ENCODE results near the gene PXK. TPM values are rescaled to one million over a fixed set of nuclear protein-coding genes. Genes with fewer than 3 reads are reported as not detected.
"Not testable (repeated sequence)": the region's sequence is repeated elsewhere in the genome, so short reads cannot be mapped to it uniquely, and the experiment has no call there.

PXK gene
- total RNA-seq, 1 experiment from 2014 or later: 12.9 TPM

DNA sequence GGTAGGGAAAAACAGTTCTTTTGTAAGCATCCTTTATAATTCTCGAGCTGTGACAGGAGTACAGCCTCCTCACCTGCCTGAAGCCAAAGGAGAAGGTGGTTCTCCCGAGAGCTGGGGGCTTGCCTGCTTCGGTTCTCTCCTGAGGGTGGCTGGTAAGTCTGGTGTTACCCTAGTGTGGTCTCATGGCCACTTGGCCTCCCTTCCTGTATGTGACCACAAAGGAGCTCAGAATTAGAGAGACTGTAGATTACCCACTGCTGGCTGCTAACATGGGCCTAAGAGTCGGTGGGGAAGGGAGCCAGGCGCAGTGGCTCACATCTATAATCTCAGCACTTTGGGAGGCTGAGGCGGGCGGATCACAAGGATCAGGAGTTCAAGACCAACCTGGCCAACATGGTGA, 88.3 kb downstream of the PXK start:
- H3K36me3 ChIP-seq (replicated peaks; ENCODE audit: control insufficient read depth, insufficient read depth, low read length): peaks cover 2% of the 10 kb centered on the region
- H3K4me3 ChIP-seq (ENCODE audit: insufficient read depth, low read depth, low read length): no peak overlapping the region
- no peak for DNase-seq
- no peaks in the 10 kb centered on the region for H3K27me3 ChIP-seq (ENCODE audit: control insufficient read depth, insufficient read depth, low read length)

DNA sequence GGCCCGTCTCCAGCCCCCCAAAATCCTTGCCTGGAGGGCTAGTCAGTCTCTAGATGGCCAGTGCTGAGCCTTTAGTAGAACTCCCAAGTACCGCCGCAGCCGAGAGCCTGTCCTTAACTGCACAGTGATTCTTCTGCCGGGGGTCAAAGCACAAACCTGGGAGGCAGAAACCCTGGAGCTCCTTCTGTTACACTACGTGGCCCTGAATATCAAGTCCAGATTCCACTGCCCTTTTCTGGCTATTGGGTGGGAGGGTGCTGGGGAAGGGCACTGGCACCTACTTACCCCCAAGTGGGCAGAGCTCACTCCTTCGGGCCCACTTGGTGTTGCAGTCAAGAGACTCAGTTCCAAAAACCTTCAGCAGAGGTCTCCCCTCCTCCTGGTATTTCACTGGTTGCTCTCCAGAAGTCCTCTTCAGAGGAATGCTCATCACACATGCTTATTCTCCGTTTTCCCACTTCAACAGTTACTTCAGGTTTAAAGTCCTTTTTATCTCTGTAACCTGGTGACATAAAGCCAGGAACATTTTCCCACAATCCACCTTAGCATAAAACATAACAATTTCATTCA, 90.1 kb downstream of the PXK start:
- peaks cover 8% of the 10 kb centered on the region for H3K36me3 ChIP-seq (replicated peaks; ENCODE audit: control insufficient read depth, insufficient read depth, low read length)
- DNase-seq: peak; percentile 30
- no peaks in the 10 kb centered on the region for H3K27me3 ChIP-seq (ENCODE audit: control insufficient read depth, insufficient read depth, low read length)
- H3K4me3 ChIP-seq (ENCODE audit: insufficient read depth, low read depth, low read length): no peak overlapping the region

DNA sequence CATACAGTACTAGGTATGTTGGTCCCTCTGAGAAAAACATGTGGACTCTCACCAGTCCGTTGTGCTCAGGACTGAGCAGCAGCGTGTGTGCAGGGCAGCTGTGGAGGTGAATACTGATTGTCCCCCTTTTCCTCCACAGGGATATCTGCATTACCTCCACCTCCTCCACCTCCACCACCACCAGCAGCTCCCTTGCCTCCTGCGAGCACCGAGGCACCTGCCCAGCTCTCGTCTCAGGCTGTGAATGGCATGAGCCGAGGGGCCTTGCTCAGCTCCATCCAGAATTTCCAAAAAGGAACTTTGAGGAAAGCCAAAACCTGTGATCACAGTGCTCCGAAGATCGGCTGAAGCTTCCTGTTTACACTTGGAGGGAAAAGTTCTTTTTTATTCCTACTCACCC, 91.9 kb downstream of the PXK start:
- DNase-seq: no peak
- H3K4me3 ChIP-seq (ENCODE audit: insufficient read depth, low read depth, low read length): no peak overlapping the region
- H3K36me3 ChIP-seq (replicated peaks; ENCODE audit: control insufficient read depth, insufficient read depth, low read length): peaks cover 23% of the 10 kb centered on the region
- no peaks in the 10 kb centered on the region for H3K27me3 ChIP-seq (ENCODE audit: control insufficient read depth, insufficient read depth, low read length)

DNA sequence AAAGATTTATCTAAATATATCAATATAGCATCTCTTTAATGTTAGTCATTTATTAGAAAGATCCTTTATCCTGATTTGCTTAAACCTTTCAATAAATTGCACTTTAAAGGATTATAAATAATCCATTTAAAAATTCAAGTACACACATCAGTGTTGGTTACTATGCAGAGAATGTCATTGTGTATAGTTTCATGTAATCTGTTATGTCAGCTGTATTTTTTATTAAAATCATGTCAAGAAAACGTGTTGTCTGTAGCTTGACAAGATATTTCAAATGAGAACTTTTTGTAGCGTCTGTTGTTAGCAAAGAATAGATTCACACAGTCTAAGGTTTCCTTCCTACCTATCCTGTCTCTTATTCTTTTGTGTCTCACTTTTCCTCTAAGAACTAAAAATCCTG, 93.1 kb downstream of the PXK start:
- Histone ChIP-seq H3K4me3 (ENCODE audit: insufficient read depth, low read depth, low read length) (no peak overlapping the region), H3K36me3 (replicated peaks; ENCODE audit: control insufficient read depth, insufficient read depth, low read length) (peaks cover 34% of the 10 kb centered on the region), H3K27me3 (ENCODE audit: control insufficient read depth, insufficient read depth, low read length) (no peaks in the 10 kb centered on the region)
- DNase-seq: no peak

DNA sequence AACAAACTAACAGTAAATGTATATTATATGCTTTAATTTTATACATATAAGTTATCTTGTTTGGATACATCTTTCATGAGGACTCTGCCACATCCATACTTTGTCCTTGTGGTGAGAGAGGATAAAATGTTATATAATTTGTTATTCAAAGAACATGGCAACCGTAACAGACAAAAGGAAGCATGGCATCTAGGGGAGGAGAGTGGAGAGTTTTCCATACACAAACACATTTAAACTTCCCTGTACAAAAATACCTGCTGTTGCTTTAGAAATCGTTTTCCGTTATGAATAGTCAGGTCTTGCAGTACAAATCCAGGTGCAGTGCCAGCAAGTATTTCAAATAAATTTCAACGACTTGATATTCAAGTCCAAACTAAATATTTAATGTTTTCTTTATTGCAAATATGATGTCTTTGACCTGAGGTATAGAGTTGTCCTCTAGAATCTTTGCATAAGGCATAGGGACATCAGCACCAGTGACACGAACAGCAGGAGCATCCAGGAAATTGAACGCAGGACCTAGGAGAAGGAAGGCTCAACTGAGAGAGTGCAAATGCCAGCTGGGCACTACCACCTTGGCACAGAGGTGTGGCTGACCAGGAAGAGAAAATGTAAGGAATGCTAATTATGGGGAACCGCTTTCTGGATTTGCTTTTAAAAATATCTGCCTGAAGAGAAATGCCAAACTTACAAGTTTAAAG, 95.1 kb downstream of the PXK start:
- peaks cover 43% of the 10 kb centered on the region for H3K36me3 ChIP-seq (replicated peaks; ENCODE audit: control insufficient read depth, insufficient read depth, low read length)
- no peak overlapping the region for H3K4me3 ChIP-seq (ENCODE audit: insufficient read depth, low read depth, low read length)
- no peak for DNase-seq
- H3K27me3 ChIP-seq (ENCODE audit: control insufficient read depth, insufficient read depth, low read length): no peaks in the 10 kb centered on the region

DNA sequence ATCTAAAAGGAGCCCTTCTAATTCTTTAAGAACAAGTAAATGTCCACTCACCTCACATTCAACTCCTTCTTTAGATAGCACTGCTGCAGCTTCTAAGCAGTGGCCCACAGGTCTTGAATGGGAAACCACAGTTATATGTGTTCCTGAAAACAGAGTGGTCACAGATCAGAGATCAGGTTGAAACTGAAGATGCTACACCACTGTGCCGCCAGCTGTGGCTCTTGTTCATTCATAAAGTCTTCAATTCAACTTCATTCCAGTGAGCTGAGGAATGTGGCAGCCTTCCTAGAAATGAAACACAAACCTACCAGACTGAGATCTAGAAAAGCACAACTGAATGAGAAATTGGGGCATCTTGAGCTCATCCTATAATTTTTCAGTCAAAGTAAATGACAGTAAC, 97.0 kb downstream of the PXK start:
- H3K27me3 ChIP-seq (ENCODE audit: control insufficient read depth, insufficient read depth, low read length): no peaks in the 10 kb centered on the region
- peaks cover 43% of the 10 kb centered on the region for H3K36me3 ChIP-seq (replicated peaks; ENCODE audit: control insufficient read depth, insufficient read depth, low read length)
- no peak overlapping the region for H3K4me3 ChIP-seq (ENCODE audit: insufficient read depth, low read depth, low read length)
- DNase-seq: no peak

DNA sequence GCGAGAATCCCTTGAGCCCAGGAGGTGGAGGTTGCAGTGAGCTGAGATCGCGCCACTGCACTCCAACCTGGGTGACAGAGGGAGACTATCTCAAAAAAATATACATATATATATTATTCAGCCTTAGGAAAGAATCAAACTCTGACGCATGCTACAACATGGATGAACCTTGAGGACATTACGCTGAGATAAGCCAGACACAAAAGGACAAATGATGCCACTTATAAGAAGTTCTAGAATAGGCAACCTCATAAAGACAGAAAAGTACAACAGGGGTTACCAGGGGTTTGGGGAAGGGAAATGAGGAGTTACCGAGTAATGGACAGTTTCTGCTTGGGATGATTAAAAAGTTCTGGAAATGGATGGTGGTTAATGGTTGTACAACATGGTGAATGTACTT, 100.2 kb downstream of the PXK start:
- peaks cover 36% of the 10 kb centered on the region for H3K36me3 ChIP-seq (replicated peaks; ENCODE audit: control insufficient read depth, insufficient read depth, low read length)
- DNase-seq: no peak
- peak overlapping the region; percentile 91 for H3K4me3 ChIP-seq (ENCODE audit: insufficient read depth, low read depth, low read length)
- no peaks in the 10 kb centered on the region for H3K27me3 ChIP-seq (ENCODE audit: control insufficient read depth, insufficient read depth, low read length)

DNA sequence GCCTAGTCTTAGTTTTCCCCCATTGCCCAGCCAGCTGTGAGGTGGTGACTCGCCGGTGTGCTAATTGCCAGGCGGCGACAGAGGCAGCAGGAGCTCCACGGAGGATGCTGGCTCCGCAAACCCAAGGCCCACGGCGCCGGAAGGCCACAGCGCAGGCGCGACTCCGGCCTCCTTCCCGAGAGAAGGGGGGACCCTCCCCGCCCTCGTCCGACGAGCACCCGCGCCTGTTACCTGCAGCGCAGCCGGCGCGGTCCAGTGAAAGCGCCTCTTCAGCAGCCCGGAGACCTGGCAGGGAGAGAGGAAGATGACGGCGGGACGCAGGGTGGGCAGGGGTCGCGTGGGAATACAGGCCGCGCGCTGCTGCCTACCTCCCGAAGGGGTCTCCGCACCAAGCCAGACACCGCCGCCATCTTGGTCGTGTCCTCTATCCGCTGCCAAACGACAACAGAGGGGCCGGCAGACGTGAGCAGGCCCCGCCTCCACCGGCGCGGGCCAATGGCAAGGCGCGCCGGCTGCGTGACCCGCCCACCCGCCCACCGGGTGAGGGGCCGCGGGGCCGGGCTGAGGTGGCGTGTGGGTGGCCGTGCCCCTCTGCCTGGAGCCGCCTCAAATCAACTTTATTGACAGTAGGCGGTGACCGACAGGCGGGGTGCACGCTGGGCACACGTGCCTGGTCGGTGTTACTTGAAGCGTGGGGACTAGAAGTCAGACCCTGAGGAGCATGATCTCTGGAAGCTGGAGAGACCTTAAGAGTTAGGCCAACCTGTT, 100.9 kb downstream of the PXK start, which contains the start of gene PDHB:
Gene PDHB, minus strand, starts transcription at position 433 of the 768 bp plus-strand sequence. Its CDS starts 23 bp downstream, at position 410.
- no peaks in the 10 kb centered on the region for H3K27me3 ChIP-seq (ENCODE audit: control insufficient read depth, insufficient read depth, low read length)
- H3K36me3 ChIP-seq (replicated peaks; ENCODE audit: control insufficient read depth, insufficient read depth, low read length): peaks cover 29% of the 10 kb centered on the region

DNA sequence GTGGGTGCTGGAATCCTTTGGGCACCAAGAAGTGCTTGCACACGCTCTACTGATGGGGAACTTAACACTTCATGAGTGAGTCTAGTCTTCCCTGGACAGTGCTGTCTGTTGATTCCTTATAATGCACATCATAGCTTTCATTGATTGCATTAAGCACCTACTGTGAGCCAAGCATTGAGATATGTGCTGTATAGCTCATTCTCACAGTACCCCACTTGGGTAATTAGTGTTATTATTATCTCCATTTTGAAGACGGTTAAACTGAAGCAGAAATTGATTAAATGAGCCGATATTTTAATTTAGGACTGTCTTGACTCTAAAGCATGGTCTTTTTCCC, 101.4 kb downstream of the PXK start:
- H3K4me3 ChIP-seq (ENCODE audit: insufficient read depth, low read depth, low read length): peak overlapping the region; percentile 8; the same call in 1 of the 2 replicates
- peaks cover 25% of the 10 kb centered on the region for H3K36me3 ChIP-seq (replicated peaks; ENCODE audit: control insufficient read depth, insufficient read depth, low read length)
- no peaks in the 10 kb centered on the region for H3K27me3 ChIP-seq (ENCODE audit: control insufficient read depth, insufficient read depth, low read length)
- DNase-seq: no peak

More for the DNA sequence above, 100.9 kb downstream of the PXK start, which contains the start of gene PDHB:
- DNase-seq: peak; percentile 99
- peak within 1 kb of the TSS; percentile 91 for H3K4me3 ChIP-seq (ENCODE audit: insufficient read depth, low read depth, low read length)

DNA sequence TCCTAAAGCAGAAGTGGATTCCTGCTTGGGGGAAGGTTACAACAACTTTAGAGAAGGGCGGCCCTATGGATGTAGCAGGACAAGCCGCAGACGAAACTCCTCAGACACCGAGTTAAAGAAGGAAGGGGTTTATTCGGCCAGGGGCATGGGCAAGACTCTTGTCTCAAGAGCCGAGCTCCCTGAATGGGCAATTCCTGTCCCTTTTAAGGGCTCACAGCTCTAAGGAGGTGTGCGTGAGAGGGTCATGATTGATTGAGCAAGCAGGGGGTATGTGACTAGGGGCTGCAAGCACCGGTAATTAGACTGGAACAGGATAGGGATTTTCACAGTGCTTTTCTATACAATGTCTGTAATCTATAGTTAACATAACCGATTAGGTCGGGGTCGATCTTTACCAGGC, 101.8 kb downstream of the PXK start:
- no peak for DNase-seq
- H3K36me3 ChIP-seq (replicated peaks; ENCODE audit: control insufficient read depth, insufficient read depth, low read length): peaks cover 22% of the 10 kb centered on the region

DNA sequence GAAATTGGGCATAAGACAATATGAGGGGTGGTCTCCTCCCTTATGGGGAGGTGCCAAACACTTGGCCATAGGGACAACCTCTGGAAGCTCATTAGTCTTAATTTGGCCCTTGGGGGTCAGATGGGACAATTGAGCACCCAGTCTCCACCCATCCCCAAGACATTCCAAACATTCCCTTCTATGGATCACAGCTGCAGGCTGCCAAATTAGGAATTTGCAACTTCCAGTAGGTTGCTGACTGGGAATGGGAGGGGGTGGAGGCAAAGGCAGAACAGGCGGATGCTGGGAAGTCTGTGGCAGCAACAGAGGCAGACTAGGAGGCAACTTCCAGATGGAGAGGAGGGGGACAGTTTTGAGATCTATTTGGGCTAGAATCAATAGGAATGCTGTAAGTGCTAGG, 102.3 kb downstream of the PXK start:
- no peak overlapping the region for H3K4me3 ChIP-seq (ENCODE audit: insufficient read depth, low read depth, low read length)
- DNase-seq: peak; percentile 73
- no peaks in the 10 kb centered on the region for H3K27me3 ChIP-seq (ENCODE audit: control insufficient read depth, insufficient read depth, low read length)
- peaks cover 17% of the 10 kb centered on the region for H3K36me3 ChIP-seq (replicated peaks; ENCODE audit: control insufficient read depth, insufficient read depth, low read length)

More for the DNA sequence above, 101.8 kb downstream of the PXK start:
- Histone ChIP-seq H3K27me3 (ENCODE audit: control insufficient read depth, insufficient read depth, low read length) (no peaks in the 10 kb centered on the region), H3K4me3 (ENCODE audit: insufficient read depth, low read depth, low read length) (no peak overlapping the region)

DNA sequence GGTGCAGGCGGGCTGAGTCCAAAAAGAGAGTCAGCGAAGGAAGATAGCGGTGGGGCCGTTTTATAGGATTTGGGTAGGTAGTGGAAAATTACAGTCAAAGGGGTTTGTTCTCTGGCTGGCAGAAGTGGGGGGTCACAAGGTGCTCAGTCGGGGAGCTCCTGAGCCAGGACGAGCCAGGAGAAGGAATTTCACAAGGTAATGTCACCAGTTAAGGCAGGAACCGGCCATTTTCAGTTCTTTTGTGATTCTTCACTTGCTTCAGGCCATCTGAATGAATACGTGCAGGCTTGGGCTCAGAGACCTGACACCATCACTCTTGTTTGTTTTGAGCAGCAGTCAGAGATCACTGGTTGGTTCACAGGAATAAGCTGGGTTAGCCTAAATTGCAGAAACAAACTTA, 104.6 kb downstream of the PXK start:
- not testable (repeated sequence) for H3K4me3 ChIP-seq (ENCODE audit: insufficient read depth, low read depth, low read length); H3K36me3 ChIP-seq (replicated peaks; ENCODE audit: control insufficient read depth, insufficient read depth, low read length); DNase-seq; H3K27me3 ChIP-seq (ENCODE audit: control insufficient read depth, insufficient read depth, low read length)

DNA sequence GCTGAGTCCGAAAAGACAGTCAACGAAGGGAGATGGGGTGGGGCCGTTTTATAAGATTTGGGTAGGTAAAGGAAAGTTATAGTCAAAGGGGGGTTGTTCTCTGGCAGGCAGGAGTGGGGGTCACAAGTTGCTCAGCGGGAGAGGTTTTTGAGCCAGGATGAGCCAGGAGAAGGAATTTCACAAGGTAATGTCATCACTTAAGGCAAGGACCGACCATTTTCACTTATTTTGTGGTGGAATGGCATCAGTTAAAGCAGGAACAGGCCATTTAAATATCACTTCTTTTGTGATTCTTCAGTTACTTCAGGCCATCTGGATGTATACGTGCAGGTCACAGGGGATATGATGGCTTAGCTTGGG, 108.3 kb downstream of the PXK start:
- H3K4me3 ChIP-seq (ENCODE audit: insufficient read depth, low read depth, low read length); H3K27me3 ChIP-seq (ENCODE audit: control insufficient read depth, insufficient read depth, low read length); DNase-seq; H3K36me3 ChIP-seq (replicated peaks; ENCODE audit: control insufficient read depth, insufficient read depth, low read length): not testable (repeated sequence)

DNA sequence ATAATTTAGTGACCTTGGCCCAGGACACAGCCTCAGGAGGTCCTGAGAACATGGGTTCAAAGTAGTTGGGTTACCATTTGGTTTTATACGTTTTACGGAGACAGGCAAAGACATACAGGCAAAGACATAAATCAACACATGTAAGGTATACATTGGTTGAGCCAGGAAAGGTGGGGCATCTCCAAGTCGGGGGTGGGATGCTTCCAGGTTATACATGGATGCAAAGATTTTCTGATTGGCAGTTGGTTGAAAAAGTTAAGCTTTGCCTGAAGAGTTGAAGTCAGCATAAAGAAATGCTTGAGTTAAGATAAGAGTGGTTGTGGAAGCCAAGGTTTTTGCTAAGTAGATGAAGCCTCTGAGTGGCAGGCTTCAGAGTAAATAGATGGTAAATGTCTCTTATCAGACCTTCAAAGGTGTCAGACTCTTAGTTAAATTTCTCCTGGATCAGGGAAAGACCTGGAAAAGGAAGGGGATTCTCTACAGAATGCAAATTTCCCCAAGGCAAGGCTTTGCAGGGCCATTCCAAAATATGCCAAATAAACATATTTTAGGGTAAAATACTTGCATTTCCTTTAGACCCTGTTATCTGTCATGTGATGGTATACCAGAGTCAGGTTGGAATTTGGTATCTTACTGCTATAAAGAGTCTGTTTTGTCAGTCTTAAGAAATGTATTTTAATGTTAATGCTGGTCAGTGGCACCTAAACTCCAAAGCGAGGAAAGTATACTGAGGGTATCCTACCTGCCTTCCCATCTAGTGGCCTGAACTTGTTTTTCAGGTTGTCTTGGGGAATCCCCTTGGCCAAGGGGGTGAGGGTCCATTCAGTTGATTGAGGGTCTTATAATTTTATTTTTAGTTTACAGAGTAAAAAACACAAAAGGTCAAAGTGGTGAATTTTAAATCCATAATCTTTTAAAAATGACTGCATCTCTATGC, 109.1 kb downstream of the PXK start:
- no peaks in the 10 kb centered on the region for H3K36me3 ChIP-seq (replicated peaks; ENCODE audit: control insufficient read depth, insufficient read depth, low read length)
- no peaks in the 10 kb centered on the region for H3K27me3 ChIP-seq (ENCODE audit: control insufficient read depth, insufficient read depth, low read length)
- DNase-seq: peak; percentile 51
- H3K4me3 ChIP-seq (ENCODE audit: insufficient read depth, low read depth, low read length): no peak overlapping the region

Measured in H7 (cell line).